ENCODE results near the gene POLG. TPM values are rescaled to one million over a fixed set of nuclear protein-coding genes. Genes with fewer than 3 reads are reported as not detected.

Gene POLG
- total and polyA plus RNA-seq, 2 of the 13 experiments (the other 11 are each of a cell fraction or from before 2014, with no cell fraction given), result 26.6 to 35.5 TPM

- TF ChIP-seq JUN (CRISPR knock-in tag; IDR thresholded peaks at IDR 0.05), result no peak
- peak; percentile 54 for TF ChIP-seq ZMYM4 (CRISPR knock-in tag; IDR thresholded peaks at IDR 0.05)
- no peak for TF ChIP-seq ZNF10 (CRISPR knock-in tag; IDR thresholded peaks at IDR 0.05; ENCODE audit: borderline replicate concordance, low read depth)
- 0 out of 2 replicates have a peak, but pooled peaks have one; percentile 48 for TF ChIP-seq KMT2B (CRISPR knock-in tag; IDR thresholded peaks at IDR 0.05)
- peak; percentile 64; the same call in 1 of the 2 replicates for TF ChIP-seq ZNF160 (CRISPR knock-in tag; IDR thresholded peaks at IDR 0.05)
- TF ChIP-seq ZBTB8A (CRISPR knock-in tag; IDR thresholded peaks at IDR 0.05; ENCODE audit: borderline replicate concordance, low read depth), result no peak
- no peak; the same call in 1 of the 2 replicates for TF ChIP-seq ZNF142 (CRISPR knock-in tag; IDR thresholded peaks at IDR 0.05)
- TF ChIP-seq KDM4B (CRISPR knock-in tag; IDR thresholded peaks at IDR 0.05), result peak; percentile 82; the same call in 1 of the 2 replicates
- no peak for TF ChIP-seq SPEN (CRISPR knock-in tag; IDR thresholded peaks at IDR 0.05; ENCODE audit: low read depth)
- no peak for TF ChIP-seq PRPF4 (IDR thresholded peaks at IDR 0.05; ENCODE audit: low read depth, low read length, poor library complexity, severe bottlenecking)
- TF ChIP-seq SMAD9 (CRISPR knock-in tag; IDR thresholded peaks at IDR 0.05), result no peak
- TF ChIP-seq FOXJ3 (CRISPR knock-in tag; IDR thresholded peaks at IDR 0.05; ENCODE audit: borderline replicate concordance), result no peak
- TF ChIP-seq FOXP1 (IDR thresholded peaks at IDR 0.05), result no peak
- no peak for TF ChIP-seq FOXP1 (CRISPR knock-in tag; IDR thresholded peaks at IDR 0.05)
- TF ChIP-seq ZBTB7A (CRISPR knock-in tag; IDR thresholded peaks at IDR 0.05), result 0 out of 2 replicates have a peak, but pooled peaks have one; percentile 54
- no peak for TF ChIP-seq ZNF75D (CRISPR knock-in tag; IDR thresholded peaks at IDR 0.05; ENCODE audit: borderline replicate concordance)
- TF ChIP-seq POLR2A (IDR thresholded peaks at IDR 0.05; ENCODE audit: insufficient read depth in 1 of 2, low read depth in 2 of 2, low read length in 2 of 2), result no peak
- TF ChIP-seq IRF1 (CRISPR knock-in tag; IDR thresholded peaks at IDR 0.05; ENCODE audit: low read depth), result no peak
- peak; percentile 74; the same call in 1 of the 2 replicates for TF ChIP-seq ZNF558 (CRISPR knock-in tag; IDR thresholded peaks at IDR 0.05; ENCODE audit: borderline replicate concordance)
- no peak for TF ChIP-seq ZNF496 (CRISPR knock-in tag; IDR thresholded peaks at IDR 0.05; ENCODE audit: insufficient replicate concordance)
- TF ChIP-seq NFIC (IDR thresholded peaks at IDR 0.05; ENCODE audit: low read length), result no peak
- no peak; the same call in 1 of the 2 replicates for TF ChIP-seq ZNF180 (CRISPR knock-in tag; IDR thresholded peaks at IDR 0.05; ENCODE audit: borderline replicate concordance, low read depth)
- no peak for TF ChIP-seq SNAI1 (CRISPR knock-in tag; IDR thresholded peaks at IDR 0.05; ENCODE audit: borderline replicate concordance)
- TF ChIP-seq PHF20 (CRISPR knock-in tag; IDR thresholded peaks at IDR 0.05), result 0 out of 2 replicates have a peak, but pooled peaks have one; percentile 38
- TF ChIP-seq MAZ (IDR thresholded peaks at IDR 0.05; ENCODE audit: borderline replicate concordance, low read depth, low read length), result no peak
- TF ChIP-seq MAZ (CRISPR knock-in tag; IDR thresholded peaks at IDR 0.05; ENCODE audit: low read depth), result no peak
These were observed 27.0 kb upstream of the POLG start (continued) for GRCh38 chr15:89361451-89362202.

All from HepG2 (cell line).